GM18868 (cell line): ENCODE measurements around the gene NKX2-2.

Source experiments
- ATAC-seq: cut with Tn5 transposase; IDR thresholded peaks from one replicate; pipeline ENCODE4 v1.9.1; 2021; ENCODE audit warnings: mild to moderate bottlenecking, moderate library complexity; ENCODE audit not compliant: unreplicated experiment

The NKX2-2 gene

GRCh38 chr20:21522481-21523280 is 8.8 kb upstream of the NKX2-2 start:
- no peak for ATAC-seq

- ATAC-seq, result no peak
Observed at GRCh38 chr20:21521596-21522480, 8.0 kb upstream of the NKX2-2 start.

DNA sequence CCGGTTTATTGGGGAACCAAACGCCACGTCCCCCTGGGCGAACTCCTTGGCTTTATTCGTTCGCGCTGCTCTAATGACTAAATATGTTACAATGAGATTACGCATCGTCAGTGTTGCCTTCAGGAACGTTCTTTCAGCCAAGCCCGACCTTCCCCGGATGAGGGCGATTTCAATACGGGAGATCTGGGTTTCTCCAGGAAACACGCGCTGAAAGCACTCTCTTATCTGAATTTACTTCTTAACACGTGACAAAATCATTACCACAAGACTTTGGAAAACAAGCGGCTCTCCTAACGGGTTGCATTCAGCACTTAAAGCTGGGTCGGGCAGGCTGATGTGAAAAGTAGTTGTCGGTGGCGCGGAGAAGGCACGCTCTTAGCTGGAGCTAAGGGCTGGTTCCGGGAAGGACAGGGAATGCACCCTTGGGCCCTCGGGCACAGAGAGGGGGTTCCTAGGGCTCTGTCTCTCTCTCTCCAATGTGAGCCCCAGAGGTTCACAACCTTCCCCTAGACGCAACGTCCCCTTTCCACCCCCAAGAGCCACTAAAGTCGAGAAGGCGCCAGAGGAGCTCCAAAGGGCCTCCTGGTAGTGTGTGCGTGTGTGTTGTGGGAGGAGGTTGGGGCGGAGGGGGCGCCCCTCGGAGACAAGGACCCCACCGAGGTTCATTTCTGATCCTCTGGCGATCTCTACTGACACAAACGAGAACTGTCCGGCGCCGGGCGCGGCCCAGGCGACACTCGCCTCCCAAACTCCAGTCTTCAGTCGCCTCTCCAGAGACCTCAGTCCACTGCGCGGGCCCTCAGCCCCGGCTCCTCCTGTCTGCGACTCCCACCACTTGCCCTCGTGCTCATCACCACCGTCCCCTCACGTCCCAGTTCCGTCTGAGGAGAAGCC is 7.1 kb upstream of the NKX2-2 start:
- no peak for ATAC-seq

GRCh38 chr20:21519136-21519584 is 5.3 kb upstream of the NKX2-2 start:
- ATAC-seq, result no peak

GRCh38 chr20:21518292-21518991 is 4.6 kb upstream of the NKX2-2 start:
- no peak for ATAC-seq

GRCh38 chr20:21517566-21518277 is 3.9 kb upstream of the NKX2-2 start:
- no peak for ATAC-seq

- no peak for ATAC-seq
Observed at GRCh38 chr20:21516861-21517565, 3.1 kb upstream of the NKX2-2 start.

DNA sequence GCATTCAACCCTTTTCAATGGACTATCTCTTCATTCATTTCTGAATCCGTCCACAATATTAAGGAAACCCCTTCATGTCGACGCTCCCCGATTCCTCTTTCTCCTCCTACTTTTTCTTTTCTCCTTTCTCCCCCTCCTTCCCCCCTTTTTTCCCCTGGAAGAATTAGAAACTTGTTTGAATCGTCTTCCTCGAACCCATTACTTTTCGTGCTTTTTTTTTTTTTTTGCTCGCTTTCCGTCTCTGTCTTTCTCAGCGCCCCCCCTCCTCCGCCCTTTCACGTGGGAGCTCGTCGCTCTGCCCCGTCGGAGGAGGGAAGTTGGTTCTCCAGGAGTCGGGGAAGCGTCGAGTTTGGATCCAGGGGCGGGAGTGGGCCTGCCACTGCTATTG is 2.3 kb upstream of the NKX2-2 start:
- ATAC-seq, result no peak

DNA sequence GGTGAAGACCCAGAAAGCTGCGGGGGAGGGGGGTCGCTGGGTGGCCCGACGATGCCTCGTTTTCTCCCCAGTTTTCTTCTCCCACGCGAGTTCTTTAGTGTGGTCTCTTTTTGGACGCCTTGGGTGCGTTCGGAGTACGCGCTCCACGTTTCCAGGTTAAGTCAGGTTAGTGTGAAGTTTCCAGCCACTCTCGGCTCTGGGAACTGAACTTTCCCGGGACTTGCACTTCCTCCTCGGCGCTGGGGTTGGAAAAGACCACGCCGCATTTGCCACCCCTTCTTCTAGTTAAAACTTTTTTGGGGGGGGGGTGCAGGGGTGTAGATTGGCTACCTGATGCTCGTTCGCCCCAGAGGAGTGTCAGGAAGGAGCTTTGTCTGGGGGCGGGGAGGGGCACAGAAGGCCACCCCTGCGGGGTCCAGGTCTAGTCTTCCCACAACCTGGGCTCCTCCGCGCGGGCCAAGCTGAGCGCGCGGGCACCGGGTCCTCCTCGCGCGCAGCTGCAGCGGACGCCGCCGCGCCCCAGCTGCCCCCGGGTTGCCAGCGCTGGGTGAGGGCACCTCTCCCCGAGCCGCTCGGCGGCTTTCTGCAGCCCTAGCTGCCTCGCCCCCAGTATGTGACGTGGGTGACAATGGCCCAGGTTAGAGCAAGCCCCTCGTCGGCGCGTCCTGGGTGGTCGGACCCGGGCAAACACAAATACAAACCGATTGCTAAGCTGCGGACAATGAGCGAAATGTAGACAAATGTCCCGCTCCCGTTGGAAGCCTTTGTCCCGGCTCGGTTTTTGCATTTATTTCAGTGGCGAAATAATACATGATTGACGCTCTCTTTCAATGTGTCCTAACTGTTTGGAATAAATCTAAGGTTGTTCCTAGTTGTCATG is 1.7 kb upstream of the NKX2-2 start:
- no peak for ATAC-seq

DNA sequence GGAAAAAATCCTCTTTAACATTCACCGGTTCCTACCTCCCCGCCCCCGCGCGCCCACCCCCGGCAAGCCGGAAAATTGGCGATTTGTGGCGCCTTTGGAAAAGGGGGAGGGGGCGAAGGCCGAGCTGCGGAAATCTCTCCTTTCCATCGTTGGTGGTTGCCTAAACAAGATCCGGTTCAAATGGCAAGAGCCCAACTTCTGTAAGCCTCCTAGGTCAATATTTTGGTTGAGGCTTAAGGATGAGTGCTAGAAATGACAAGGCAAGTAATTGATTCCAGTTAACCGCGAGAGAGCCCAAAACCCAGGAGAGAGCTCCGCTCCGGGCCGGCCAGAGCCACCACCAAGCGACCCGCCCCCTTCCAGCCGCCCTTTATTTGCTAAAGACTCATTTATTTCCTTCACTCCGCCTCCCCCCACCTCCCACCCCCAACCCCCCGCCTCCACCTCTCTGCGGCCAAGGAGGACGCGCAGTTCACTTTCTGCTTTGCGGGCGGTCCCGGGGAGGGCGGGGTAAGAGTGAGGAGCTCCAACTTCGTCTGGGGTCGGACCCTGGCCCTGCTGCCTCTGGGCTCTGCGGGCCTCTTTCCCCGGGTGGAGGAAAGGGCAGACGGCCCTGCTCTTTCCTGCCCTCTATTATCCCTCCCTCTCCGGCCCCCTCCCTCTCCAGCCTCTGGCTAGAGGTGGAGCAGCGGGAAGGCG is 838 bp upstream of the NKX2-2 start:
- ATAC-seq, result no peak

DNA sequence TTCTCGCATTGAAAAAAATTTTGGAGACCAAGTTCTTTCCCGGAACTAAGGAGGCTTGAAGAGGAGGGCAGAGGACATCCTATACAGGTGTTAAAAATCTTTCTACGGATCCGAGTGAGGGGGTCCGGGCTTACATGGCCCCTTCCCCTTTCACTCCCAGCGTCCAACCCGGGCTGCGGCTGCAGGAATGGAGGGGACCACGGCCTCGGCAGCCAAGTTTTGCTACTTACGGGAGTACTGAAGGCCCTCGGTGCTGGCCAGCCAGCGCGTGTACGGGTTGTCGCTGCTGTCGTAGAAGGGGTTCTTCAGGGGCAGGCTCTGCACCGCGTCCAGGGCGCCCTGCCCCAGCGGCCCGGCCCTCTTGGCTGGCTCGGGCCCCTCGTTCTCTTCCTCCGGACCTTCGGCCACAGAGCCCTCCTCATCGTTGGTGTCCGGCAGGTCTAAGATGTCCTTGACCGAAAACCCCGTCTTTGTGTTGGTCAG is 642 bp downstream of the NKX2-2 start:
- ATAC-seq, result no peak

- no peak for ATAC-seq
Observed at GRCh38 chr20:21512634-21513180, 1.2 kb downstream of the NKX2-2 start.

DNA sequence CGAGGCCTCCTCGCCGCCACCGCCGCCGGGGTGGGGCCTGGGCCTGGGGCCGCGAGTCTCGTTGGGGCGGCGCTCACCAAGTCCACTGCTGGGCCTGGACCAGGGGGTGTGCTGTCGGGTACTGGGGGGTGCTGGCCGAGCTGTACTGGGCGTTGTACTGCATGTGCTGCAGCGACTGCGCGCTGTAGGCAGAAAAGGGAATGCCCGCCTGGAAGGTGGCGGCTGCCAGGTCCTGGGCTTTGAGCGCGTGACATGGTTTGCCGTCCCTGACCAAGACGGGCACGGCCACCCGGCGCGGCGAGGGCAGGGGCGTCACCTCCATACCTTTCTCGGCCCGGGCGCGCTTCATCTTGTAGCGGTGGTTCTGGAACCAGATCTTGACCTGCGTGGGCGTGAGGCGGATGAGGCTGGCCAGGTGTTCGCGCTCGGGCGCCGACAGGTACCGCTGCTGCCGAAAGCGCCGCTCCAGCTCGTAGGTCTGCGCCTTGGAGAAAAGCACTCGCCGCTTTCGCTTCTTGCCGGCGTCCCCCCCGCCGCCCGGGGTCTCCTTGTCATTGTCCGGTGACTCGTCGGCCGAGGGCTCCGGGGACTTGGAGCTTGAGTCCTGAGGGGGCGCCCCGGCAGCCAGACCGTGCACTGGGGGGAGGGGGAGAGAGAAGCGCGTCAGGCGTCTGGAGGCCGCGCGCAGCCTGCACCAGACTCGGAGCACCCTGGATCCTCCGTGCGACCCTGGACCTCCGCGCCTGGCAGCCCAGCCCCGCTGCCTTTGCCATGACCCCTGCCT is 1.8 kb downstream of the NKX2-2 start:
- no peak for ATAC-seq

DNA sequence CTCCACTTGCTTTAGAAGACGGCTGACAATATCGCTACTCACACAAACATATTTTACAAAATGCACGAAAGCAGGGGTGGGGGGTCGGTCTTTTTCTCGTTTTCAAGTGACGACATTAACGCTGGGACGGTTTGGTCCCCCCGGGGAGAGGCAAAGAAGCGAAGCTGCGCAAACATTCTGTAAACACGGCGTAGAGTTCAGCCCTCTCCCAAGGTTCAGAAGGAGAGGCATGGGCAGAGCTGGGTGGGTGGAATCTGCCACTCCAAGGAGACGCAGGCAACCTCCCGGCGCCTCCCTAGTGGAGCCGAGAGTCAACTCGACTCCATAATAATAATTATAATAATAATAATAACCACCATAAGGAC is 2.4 kb downstream of the NKX2-2 start:
- no peak for ATAC-seq

DNA sequence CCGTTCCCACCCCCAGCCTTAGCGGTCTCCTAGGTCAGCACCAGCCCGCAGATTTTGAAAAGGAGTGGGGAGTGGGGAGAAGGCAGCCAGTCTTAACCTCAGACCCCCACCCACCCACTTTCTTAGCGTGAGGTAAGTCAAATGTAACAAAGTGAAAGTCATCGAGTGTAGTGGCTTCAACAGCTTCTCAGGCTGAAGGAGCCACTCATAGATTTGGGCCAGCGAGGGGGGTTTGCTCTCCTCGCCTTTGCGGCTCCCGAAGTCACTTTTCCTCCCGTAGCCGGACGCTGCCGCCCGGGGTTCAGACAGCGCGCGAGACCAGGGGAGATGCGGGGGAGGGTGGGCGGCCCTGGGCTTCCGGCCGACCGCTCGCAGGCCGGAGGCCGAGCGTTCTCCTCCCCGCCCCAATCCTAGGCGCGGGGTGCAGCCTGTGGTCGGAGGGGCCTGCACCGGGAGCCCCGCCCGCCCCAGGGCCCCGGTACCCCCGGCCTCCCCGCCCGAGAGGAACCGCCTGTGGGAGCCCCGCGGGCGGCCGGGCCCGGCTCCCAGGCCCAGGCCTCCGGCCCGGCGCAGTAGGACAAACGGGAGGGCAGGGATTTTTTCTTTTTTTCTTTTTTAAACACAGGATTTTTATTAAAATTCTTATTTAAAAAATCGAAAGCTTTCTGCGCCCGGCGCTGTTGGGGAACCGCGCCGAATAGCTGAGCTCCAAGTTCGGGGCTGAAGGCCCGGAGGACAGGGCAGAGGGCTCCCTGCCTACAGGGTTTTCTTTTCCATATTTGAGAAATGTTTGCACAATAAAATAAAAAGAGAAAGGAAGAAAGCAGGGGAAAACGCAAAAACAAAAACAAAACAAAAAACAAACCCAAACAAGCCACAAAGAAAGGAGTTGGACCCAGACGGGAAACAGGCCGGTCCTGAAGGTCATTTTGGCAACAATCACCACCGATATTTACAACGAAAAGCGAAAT is 3.2 kb downstream of the NKX2-2 start:
- ATAC-seq, result no peak
